Measurements from ENCODE around the gene UAP1.
"Not testable (repeated sequence)": the region's sequence is repeated elsewhere in the genome, so short reads cannot be mapped to it uniquely, and the experiment has no call there.

DNA sequence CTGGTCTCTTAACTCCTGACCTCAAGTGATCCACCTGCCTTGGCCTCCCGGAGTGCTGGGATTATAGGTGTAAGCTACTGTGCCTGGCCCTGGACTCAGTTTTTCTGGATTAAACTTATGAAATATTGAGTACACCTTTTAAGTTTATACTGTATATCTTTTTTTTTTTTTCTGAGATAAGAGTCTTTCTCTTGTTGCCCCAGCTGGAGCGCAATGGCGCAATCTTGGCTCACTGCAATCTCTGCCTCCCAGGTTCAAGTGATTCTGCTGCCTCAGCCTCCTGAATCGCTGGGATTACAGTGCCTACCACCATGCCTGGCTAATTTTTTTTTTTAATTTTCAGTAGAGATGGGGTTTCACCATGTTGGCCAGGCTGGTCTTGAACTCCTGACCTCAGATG, 23.6 kb downstream of the UAP1 start:
- TF ChIP-seq, protein P1, sequence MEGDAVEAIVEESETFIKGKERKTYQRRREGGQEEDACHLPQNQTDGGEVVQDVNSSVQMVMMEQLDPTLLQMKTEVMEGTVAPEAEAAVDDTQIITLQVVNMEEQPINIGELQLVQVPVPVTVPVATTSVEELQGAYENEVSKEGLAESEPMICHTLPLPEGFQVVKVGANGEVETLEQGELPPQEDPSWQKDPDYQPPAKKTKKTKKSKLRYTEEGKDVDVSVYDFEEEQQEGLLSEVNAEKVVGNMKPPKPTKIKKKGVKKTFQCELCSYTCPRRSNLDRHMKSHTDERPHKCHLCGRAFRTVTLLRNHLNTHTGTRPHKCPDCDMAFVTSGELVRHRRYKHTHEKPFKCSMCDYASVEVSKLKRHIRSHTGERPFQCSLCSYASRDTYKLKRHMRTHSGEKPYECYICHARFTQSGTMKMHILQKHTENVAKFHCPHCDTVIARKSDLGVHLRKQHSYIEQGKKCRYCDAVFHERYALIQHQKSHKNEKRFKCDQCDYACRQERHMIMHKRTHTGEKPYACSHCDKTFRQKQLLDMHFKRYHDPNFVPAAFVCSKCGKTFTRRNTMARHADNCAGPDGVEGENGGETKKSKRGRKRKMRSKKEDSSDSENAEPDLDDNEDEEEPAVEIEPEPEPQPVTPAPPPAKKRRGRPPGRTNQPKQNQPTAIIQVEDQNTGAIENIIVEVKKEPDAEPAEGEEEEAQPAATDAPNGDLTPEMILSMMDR (IDR thresholded peaks at IDR 0.05; ENCODE audit: poor library complexity, severe bottlenecking): not testable (repeated sequence)
- TF ChIP-seq EP300 (conservative IDR thresholded peaks at IDR 0.05; ENCODE audit: poor library complexity, severe bottlenecking); POLR2AphosphoS5 (IDR thresholded peaks at IDR 0.05): not testable (repeated sequence)
